D721Med (cell line): ENCODE measurements around the gene XPO4.
"Not testable (repeated sequence)": the region's sequence is repeated elsewhere in the genome, so short reads cannot be mapped to it uniquely, and the experiment has no call there.

Experiments used
- DNase-seq: peaks from one replicate; pipeline ENCODE4 v3.0.0; 2011; ENCODE audit warnings: low spot score; ENCODE audit not compliant: insufficient read length
- FAIRE-seq: peaks from 2 replicates; lab custom pipeline; 2011; peaks lifted over from hg19 to GRCh38; lab: Jason Lieb, UNC
- TF ChIP-seq, protein P1 (sequence below): IDR thresholded peaks from 2 replicates; pipeline ENCODE4 v1.5.1; 2012; ENCODE audit warnings: mild to moderate bottlenecking, control low read depth; ENCODE audit not compliant: insufficient read depth; ENCODE audit errors: missing control alignments

The XPO4 gene

DNA sequence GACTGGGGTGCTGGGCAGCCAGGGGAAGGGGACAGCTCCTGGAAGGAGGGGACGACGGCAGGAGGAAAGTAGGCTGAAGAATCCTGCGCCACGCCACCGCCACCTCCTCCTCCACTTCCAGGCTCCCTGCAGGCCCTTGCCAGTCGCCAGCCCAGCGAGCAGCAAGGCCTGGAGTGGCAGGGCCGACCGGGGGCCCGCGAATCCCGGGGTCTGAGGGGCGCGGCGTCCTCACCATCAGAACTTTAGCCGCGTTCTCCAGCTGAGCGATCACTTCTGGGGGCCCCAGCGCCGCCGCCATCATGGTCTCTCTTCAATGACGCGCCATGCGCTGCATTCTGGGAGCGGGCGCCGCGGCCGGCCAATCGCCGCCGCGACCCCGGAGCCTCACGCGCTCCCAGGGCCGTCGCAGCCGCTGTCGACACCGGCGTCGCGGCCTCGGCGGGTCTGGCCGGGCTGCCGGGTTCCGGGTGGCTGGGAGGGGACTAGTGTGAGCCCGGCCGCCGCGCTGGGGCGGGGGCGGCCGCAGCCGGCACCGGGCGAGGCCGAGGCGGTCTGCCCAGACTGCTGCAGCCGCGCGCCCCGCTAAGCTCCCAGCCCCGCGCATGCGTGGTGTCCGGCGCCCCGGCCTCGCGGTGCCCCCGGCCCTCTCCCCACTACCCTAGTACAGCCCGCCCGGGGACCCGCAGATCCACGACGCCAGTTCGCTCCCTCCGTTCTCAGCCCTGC lies at the start of gene XPO4:
XPO4 (minus strand) TSS at position 309 of the 726 bp plus-strand sequence; CDS start at position 301, 8 bp downstream.
- FAIRE-seq (no peak), DNase-seq (peak; percentile 60)
- TF ChIP-seq, protein P1, sequence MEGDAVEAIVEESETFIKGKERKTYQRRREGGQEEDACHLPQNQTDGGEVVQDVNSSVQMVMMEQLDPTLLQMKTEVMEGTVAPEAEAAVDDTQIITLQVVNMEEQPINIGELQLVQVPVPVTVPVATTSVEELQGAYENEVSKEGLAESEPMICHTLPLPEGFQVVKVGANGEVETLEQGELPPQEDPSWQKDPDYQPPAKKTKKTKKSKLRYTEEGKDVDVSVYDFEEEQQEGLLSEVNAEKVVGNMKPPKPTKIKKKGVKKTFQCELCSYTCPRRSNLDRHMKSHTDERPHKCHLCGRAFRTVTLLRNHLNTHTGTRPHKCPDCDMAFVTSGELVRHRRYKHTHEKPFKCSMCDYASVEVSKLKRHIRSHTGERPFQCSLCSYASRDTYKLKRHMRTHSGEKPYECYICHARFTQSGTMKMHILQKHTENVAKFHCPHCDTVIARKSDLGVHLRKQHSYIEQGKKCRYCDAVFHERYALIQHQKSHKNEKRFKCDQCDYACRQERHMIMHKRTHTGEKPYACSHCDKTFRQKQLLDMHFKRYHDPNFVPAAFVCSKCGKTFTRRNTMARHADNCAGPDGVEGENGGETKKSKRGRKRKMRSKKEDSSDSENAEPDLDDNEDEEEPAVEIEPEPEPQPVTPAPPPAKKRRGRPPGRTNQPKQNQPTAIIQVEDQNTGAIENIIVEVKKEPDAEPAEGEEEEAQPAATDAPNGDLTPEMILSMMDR, result no peak

DNA sequence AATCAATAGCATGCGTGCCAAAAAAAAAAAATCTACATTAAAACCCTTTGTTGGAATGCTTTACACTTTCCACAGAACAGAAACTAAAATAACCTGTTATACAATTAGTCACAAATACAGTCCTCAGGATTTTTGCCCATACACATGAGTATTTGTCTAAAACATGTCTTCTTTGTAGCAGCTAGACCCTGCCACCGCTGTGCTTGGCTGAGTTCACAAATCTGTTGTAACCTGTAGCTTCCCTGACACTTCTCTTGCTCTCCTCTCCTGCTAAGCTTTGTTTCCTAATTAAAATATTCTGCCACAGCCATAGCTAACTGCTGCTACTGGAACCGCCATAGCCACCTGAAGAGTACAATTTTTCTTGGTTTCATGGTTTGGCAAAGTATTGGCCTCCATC lies 45.5 kb upstream of the XPO4 start:
- FAIRE-seq, result not testable (repeated sequence)

DNA sequence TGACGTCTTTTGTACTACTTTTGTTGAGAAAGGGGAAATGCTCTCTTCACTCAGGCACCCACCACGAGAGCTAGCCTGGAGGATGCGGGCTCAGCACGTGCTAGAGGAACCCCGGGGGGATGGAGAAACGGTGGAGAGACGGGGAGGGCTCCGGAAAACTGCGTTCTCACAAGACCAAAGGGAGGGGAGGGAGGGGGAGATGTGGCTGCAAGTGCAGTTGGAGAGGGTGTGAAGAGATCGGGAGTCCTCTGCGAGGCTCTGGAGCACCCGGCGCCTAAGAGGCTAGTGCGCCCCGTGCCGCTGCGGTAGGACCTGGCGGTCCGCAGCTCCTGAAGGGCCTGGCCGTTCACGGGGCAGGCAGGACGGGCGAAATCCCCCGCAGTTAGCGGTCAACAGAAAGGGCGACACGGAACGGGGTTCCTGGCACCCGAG lies 43.4 kb upstream of the XPO4 start:
- TF ChIP-seq, protein P1, result no peak
- FAIRE-seq (no peak), DNase-seq (no peak)

More for the DNA sequence above, 45.5 kb upstream of the XPO4 start:
- not testable (repeated sequence) for DNase-seq

DNA sequence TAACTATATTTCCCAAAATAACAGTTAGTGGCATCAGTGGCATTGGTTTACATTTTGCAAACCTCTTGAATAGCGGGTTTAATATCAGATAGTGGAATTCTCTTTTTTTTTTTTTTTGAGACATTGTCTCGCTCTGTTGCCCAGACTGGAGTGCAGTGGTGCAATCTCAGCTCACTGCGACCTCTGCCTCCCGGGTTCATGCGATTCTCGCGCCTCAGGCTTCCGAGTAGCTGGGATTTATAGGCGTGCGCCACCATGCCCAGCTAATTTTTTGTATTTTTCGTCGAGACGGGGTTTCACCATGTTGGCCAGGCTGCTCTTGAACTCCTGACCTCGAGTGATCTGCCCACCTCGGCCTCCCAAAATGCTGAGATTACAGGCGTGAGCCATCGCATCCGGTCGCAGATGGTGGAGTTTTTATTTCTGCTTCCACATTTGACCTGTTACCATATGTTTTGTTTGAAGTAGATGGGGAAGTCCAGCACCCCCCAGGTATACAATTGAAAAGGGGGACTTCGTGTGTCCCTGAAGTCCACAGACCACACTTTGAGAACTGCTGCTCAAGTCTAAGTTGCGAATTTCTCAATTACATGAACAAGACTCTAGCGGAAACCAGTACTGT lies 40.5 kb upstream of the XPO4 start:
- no peak for DNase-seq
- TF ChIP-seq, protein P1, result no peak
- FAIRE-seq, result no peak

DNA sequence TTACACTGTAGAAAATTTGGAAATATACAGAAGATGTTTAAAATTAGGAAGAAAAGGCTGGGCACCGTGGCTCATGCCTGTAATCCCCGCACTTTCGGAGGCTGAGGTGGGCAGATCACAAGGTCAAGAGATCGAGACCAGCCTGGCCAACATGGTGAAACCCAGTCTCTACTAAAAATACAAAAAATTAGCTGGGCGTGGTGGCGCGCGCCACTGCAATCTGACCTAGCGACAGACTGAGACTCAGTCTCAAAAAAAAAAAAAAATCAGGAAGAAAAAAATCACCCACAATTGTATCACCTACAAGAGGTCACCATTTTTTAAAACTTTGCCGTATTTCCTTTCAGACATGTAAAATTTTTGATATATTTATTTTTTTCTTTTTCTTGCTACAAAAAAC lies 38.0 kb upstream of the XPO4 start:
- DNase-seq, FAIRE-seq: not testable (repeated sequence)

DNA sequence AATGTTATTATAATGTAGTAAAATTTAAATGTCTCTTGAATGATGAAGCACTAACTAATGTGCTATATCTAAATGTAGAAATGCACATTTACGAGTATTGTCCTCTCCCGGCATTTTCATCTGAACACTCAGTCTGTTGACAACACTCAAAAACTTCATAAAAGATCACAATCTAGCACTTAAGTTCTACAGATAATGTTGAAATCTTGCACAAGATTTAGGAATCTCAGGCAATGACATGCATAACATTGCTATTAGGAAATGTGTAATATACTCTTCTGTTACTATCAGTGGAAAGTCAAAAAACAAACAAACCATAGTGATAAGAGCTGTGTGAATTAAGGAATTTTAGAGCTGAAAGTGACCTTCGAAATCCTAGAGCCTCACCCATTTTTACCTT lies 37.5 kb upstream of the XPO4 start:
- FAIRE-seq (no peak), DNase-seq (no peak)
- TF ChIP-seq, protein P1, result no peak

DNA sequence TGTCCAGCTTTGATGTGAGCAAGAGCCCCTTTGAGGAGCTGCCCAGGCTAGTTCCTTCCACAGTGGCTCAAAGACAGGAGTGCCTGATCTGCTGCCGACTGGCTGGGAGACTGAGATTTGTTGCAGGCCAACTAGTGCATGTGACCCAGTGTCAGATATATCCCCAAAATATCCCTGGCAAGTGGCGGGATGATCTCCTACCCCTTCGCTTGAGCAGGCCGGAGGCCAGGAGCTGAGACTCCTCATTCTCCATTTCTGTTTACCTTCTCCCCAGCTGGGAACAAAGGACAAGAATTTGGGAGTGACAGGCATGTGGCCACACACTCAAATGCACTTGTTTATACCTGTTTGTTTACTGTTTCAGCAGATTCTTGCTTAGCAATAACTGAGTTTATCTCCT lies 37.1 kb upstream of the XPO4 start:
- DNase-seq, result no peak
- TF ChIP-seq, protein P1, result no peak

DNA sequence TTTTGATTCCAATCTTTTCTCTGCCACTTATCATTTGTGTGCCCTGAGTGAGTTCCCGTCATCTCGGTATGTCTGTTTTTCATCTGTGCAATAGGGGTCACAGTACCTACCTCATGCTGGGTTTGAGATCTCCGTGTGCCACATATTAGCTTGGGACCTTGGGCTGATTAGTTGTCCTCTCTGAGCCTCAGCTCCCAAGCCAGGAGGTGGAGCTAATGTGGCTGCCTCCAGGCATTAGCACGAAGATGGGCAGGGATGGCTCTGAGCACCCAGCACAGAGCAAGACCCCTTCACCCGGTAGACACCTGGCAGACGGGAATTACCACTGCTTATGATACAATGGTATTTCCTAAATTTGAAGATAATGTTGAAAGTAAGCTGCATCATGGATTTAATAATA lies 35.8 kb upstream of the XPO4 start:
- FAIRE-seq, result no peak
- DNase-seq, result no peak
- TF ChIP-seq, protein P1, result no peak

More for the DNA sequence above, 37.1 kb upstream of the XPO4 start:
- no peak for FAIRE-seq
